Aorta (tissue), 5 donors: Measurements from ENCODE around the gene NR2C2. TPM values are rescaled to one million over a fixed set of nuclear protein-coding genes. Genes with fewer than 3 reads are reported as not detected.
A peak's percentile ranks its signal among the peaks of the same experiment; 100 is the strongest.

Experiments used
- ATAC-seq: fragments of 200-7000 bp; cut with Tn5 transposase; one replicate; pipeline ENCODE4 v1.9.1; 2022; ENCODE audit warnings: moderate library complexity; ENCODE audit not compliant: low FRiP score
- DNase-seq, 2 donors: peaks; one replicate each; pipeline ENCODE4 v3.0.0-alpha.2; 2020
- H3K27ac ChIP-seq, 2 donors: one replicate each; pipeline ENCODE4 v1.5.1; 2013; ENCODE audit warnings: low read length in 2 of 2, mild to moderate bottlenecking in 2 of 2, moderate library complexity in 2 of 2, control low read depth in 1 of 2, inconsistent platforms in 1 of 2, low read depth in 1 of 2
- H3K27me3 ChIP-seq, 2 donors: one replicate each; pipeline ENCODE4 v1.6.1; 2013; ENCODE audit warnings: control low read depth in 1 of 2, low read length in 1 of 2, mild to moderate bottlenecking in 1 of 2, moderate library complexity in 1 of 2; ENCODE audit not compliant: insufficient read depth in 2 of 2, control insufficient read depth in 1 of 2
- H3K36me3 ChIP-seq, 2 donors: one replicate each; pipeline ENCODE4 v1.6.1; 2013; ENCODE audit warnings: control low read depth in 1 of 2, low read length in 1 of 2, mild to moderate bottlenecking in 1 of 2; ENCODE audit not compliant: insufficient read depth in 2 of 2, control insufficient read depth in 1 of 2
- H3K4me1 ChIP-seq, 2 donors: one replicate each; pipeline ENCODE4 v1.6.1; 2013; ENCODE audit warnings: low read length in 2 of 2, control low read depth in 1 of 2, mild to moderate bottlenecking in 1 of 2, moderate library complexity in 1 of 2; ENCODE audit not compliant: insufficient read depth in 2 of 2, control insufficient read depth in 1 of 2
- H3K4me3 ChIP-seq, 2 donors: one replicate each; pipeline ENCODE4 v1.5.1; 2013; ENCODE audit warnings: low read length in 2 of 2, control low read depth in 1 of 2, mild to moderate bottlenecking in 1 of 2
- H3K9me3 ChIP-seq: one replicate; pipeline ENCODE4 v1.6.1; 2013; ENCODE audit warnings: mild to moderate bottlenecking, low read length; ENCODE audit not compliant: control insufficient read depth
- WGBS, 2 donors: extraction: QIAGEN DNeasy Blood & Tissue Kit; methylation state at CpG; one replicate each; pipeline ENCODE4 v1.1.7; 2013; 5-methylcytosine and 5-hydroxymethylcytosine counted together
- intact Hi-C, 2 donors: fragments of 100-400 bp; cut with DNase I; formaldehyde crosslinking; loops; one replicate each; pipeline versions ENCODE4 v1.14.2 to v1.15.0; 2022
- polyA plus RNA-seq, 2 donors: library from polyadenylated mRNA; stranded (reverse); fragments of 200-250 nt; gene quantifications; one replicate each; pipeline ENCODE4 v1.2.3, GENCODE V29; 2013
- total RNA-seq, 2 donors: library from RNA; stranded (reverse); fragmentation: NEBNext Ultra II Directional; extraction: Animal tissue kit (Norgen Biotek cat#: 25700); gene quantifications; one replicate each; pipeline ENCODE4 v1.2.1, GENCODE V29; 2021
- donor health status: healthy with polysubstance abuse.
- donor health status: Bipolar disorder and iron deficiency.
- donor health status: DM: no; HTN: no; CAD: no.
- donor health status: DM: no; HTN: no; CAD: no.
- donor health status: DM: yes; HTN: yes; CAD: no.

The NR2C2 gene
- total and polyA plus RNA-seq, 4 donors, result 4.3 to 55.7 (median 32.4) TPM

GRCh38 chr3:14906355-14906971 is 40.9 kb upstream of the NR2C2 start:
- no peak for DNase-seq
- H3K4me1 ChIP-seq, result no peaks in the 10 kb centered on the region
- no peaks in the 10 kb centered on the region for H3K36me3 ChIP-seq
- no peak for ATAC-seq
- H3K4me3 ChIP-seq, result no peak overlapping the region
- 82 to 96% methylated on average over 11 of the region's 11 CpGs for WGBS, 2 donors
- no peaks in the 10 kb centered on the region for H3K27me3 ChIP-seq
- no peaks in the 10 kb centered on the region for H3K9me3 ChIP-seq
- no peak overlapping the region for H3K27ac ChIP-seq
- intact Hi-C loops, result no loop called here

DNA sequence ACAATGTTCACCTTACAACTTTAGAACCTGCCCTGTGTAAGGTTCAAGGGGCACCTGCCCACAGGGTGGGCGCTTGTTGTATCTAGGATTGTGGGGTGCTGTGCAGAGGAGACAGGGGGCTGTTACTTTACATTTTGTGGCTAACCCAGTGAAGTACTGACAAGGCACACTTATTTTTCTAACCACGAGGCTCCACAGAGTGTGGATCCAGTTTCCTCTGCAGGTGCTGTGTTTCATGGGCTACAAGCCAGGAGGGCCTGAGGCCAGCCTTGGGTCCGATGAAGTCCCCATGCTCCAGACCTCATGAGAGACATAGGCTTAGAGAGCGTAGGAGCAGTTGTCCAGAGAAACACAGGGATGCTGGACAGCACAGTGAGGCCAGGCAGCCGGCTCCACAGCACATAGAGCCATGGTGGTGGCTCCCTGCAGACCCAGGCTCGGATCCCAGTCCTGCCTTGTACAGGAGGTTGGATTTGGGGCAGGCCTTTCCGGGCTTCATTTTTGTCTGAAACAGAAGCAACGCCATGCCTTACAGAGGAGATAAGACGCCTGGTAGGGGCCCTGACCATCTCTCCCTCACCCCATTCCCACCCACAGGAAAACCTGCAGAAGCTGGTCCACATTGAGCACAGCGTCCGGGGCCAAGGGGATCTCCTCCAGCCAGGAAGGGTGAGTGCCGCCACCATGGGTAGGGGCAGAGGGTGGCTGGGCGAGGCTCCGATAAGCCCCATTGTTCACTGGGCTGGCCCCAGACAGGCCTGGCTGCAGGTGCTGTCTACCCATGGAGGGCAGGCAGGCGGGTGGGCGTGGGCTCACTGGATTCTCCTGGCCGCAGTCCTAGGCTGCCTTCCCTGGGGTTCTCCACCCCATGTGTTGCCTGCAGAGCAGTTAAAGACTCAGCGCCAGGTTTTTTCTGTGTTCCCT is 40.1 kb upstream of the NR2C2 start:
- H3K9me3 ChIP-seq, result no peaks in the 10 kb centered on the region
- no peak overlapping the region for H3K27ac ChIP-seq
- 82 to 90% methylated on average over 18 of the region's 18 CpGs for WGBS, 2 donors
- no peaks in the 10 kb centered on the region for H3K4me1 ChIP-seq
- no peaks in the 10 kb centered on the region for H3K36me3 ChIP-seq
- no peak overlapping the region for H3K4me3 ChIP-seq
- ATAC-seq (peak; percentile 37), DNase-seq (no peak)
- intact Hi-C loops, result no loop called here
- no peaks in the 10 kb centered on the region for H3K27me3 ChIP-seq

GRCh38 chr3:14909250-14909649 is 38.1 kb upstream of the NR2C2 start:
- 95 to 96% methylated on average over 5 of the region's 5 CpGs for WGBS, 2 donors

GRCh38 chr3:14911651-14912050 is 35.7 kb upstream of the NR2C2 start:
- Histone ChIP-seq H3K27me3 (no peaks in the 10 kb centered on the region), H3K9me3 (no peaks in the 10 kb centered on the region), H3K4me3 (no peak overlapping the region), H3K4me1 (no peaks in the 10 kb centered on the region), H3K36me3 (no peaks in the 10 kb centered on the region), H3K27ac (no peak overlapping the region)
- no peak for DNase-seq
- no peak for ATAC-seq
- 92% methylated on average over 11 of the region's 11 CpGs for WGBS, 2 donors
- intact Hi-C loops, result loop anchor here in 1 of 2 donors (10.0 kb wide), 1 partner anchor 397 kb away; no protein-coding TSS in a partner anchor

More at GRCh38 chr3:14909250-14909649, 38.1 kb upstream of the NR2C2 start:
- H3K27me3 ChIP-seq, result no peaks in the 10 kb centered on the region
- intact Hi-C loops, result no loop called here
- no peak overlapping the region for H3K27ac ChIP-seq
- no peak overlapping the region for H3K4me3 ChIP-seq
- H3K4me1 ChIP-seq, result no peaks in the 10 kb centered on the region
- H3K36me3 ChIP-seq, result no peaks in the 10 kb centered on the region
- ATAC-seq (no peak), DNase-seq (no peak)
- no peaks in the 10 kb centered on the region for H3K9me3 ChIP-seq

DNA sequence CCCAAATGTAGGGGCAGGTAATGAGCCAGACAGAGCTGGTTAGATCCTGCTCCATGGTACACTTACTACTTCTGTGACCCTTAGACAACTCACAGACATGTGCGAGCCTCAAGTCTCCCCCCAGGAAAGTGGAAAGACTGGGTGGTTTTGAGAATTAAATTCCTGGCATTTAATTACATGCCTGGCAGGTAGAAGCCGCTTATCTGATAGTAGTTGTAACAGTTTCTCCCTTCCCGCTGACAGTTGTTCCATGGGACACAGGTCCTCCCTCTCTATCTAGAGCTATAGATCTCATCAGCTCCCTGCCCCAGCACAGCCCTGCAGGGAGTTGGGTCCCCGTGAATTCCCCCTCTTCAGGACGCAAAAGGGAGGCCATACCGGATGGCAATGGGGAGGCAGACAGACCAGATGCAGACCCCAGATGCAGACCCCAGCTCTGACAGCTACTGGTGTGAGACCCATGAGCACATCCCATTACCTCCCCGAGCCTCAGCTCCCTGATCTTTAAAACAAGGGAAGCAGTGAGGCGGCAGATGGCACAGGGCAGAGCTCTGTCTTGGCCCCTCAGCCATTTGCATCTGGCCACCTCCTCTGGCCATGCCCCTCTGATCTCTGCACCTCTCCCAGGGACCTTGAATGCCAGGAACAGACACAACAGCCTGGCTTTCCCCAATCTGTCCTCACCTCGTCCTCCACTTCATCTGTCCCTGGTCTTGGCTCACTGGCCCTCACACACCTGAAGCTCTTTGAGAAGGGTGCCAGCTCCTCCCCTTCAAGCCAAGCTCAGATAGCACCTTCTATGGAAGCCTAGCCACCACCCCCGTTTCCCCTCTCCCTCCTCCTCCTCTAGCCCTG is 34.1 kb upstream of the NR2C2 start:
- H3K27me3 ChIP-seq, result no peaks in the 10 kb centered on the region
- no peak overlapping the region for H3K27ac ChIP-seq
- H3K4me1 ChIP-seq, result no peaks in the 10 kb centered on the region
- ATAC-seq (no peak), DNase-seq (no peak)
- intact Hi-C loops, result loop anchor here in 1 of 2 donors (10.0 kb wide), 1 partner anchor 398 kb away; no protein-coding TSS in a partner anchor
- H3K9me3 ChIP-seq, result no peaks in the 10 kb centered on the region
- 91 to 92% methylated on average over 10 of the region's 10 CpGs for WGBS, 2 donors
- no peak overlapping the region for H3K4me3 ChIP-seq
- H3K36me3 ChIP-seq, result no peaks in the 10 kb centered on the region

GRCh38 chr3:14913926-14914778 is 33.2 kb upstream of the NR2C2 start:
- Histone ChIP-seq H3K27me3 (no peaks in the 10 kb centered on the region), H3K27ac (no peak overlapping the region), H3K4me3 (no peak overlapping the region), H3K9me3 (no peaks in the 10 kb centered on the region), H3K36me3 (no peaks in the 10 kb centered on the region), H3K4me1 (no peaks in the 10 kb centered on the region)
- WGBS, 2 donors, result 91 to 92% methylated on average over 14 of the region's 14 CpGs
- no peak for ATAC-seq
- no peak for DNase-seq
- intact Hi-C loops, result loop anchor here in 1 of 2 donors (10.0 kb wide), 1 partner anchor 399 kb away; no protein-coding TSS in a partner anchor

- intact Hi-C loops, result loop anchor here in 1 of 2 donors (10.0 kb wide), 1 partner anchor 400 kb away; no protein-coding TSS in a partner anchor
- DNase-seq (no peak), ATAC-seq (no peak)
- H3K36me3 ChIP-seq, result no peaks in the 10 kb centered on the region
- H3K27me3 ChIP-seq, result no peaks in the 10 kb centered on the region
- H3K4me1 ChIP-seq, result no peaks in the 10 kb centered on the region
- H3K27ac ChIP-seq, result no peak overlapping the region
- no peak overlapping the region for H3K4me3 ChIP-seq
- no peaks in the 10 kb centered on the region for H3K9me3 ChIP-seq
- 23 to 34% methylated on average over 6 of the region's 6 CpGs for WGBS, 2 donors
Measured at GRCh38 chr3:14914779-14915117, 32.6 kb upstream of the NR2C2 start.
